ENCODE measurements around the gene ITGA2.

ITGA2 gene

DNA sequence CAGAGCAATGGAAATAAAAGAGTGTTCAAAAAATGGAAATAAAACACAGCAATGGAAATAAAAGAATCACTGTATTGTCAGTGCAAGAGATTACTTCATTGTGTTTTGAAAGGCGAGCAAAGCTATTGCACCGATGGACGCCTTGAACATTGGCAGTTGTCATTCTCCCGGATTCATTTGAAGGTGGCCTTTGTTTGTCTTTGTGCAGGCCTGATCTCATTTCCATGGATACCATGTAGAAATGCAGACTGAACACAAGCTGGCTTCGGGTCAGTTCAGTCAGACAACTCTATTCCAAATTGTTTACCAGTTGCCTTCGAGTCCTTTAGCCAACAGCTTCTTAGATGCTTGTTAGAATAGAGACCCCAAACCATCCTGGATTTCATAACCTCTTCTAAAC is 8.3 kb downstream of the ITGA2 start:
- H2BK5ac ChIP-seq (ENCODE audit: low read depth, low read length, poor library complexity), result no peak overlapping the region
- H3K79me2 ChIP-seq (ENCODE audit: control insufficient read depth, insufficient read depth, low read length, poor library complexity), result no peaks in the 10 kb centered on the region
- H4K8ac ChIP-seq (ENCODE audit: low read depth, low read length), result no peak overlapping the region
- H3K4ac ChIP-seq (ENCODE audit: low read depth, low read length), result no peak overlapping the region
- H2BK120ac ChIP-seq (ENCODE audit: insufficient read depth, low read length, poor library complexity), result no peak overlapping the region
- H3K4me3 ChIP-seq (ENCODE audit: low read depth, low read length), result no peak overlapping the region
- H3K27me3 ChIP-seq (ENCODE audit: insufficient read depth, low read length), result no peaks in the 10 kb centered on the region
- H3K36me3 ChIP-seq (ENCODE audit: control insufficient read depth in 1 of 2, insufficient read depth in 2 of 2, low read length in 2 of 2), result no peaks in the 10 kb centered on the region
- H3K18ac ChIP-seq (ENCODE audit: low read length), result no peak overlapping the region
- H3K4me2 ChIP-seq (ENCODE audit: low read length), result no peak overlapping the region
- no peaks in the 10 kb centered on the region for H3K79me1 ChIP-seq (ENCODE audit: low read length)
- H3K9ac ChIP-seq (ENCODE audit: low read length), result no peak overlapping the region
- DNase-seq, result no peak
- H2AK5ac ChIP-seq (ENCODE audit: low read length), result no peak overlapping the region
- H4K91ac ChIP-seq (ENCODE audit: low read depth, low read length), result no peak overlapping the region
- WGBS (ENCODE audit: extremely low coverage, insufficient coverage, insufficient read length), result no CpG with 5 or more reads among the region's 6 CpGs
- no peak overlapping the region for H3K27ac ChIP-seq (ENCODE audit: low read depth, low read length)
- no peak overlapping the region for H3K14ac ChIP-seq (ENCODE audit: low read length)
- no peak overlapping the region for H2AFZ ChIP-seq (ENCODE audit: insufficient read depth, low read length, poor library complexity)
- no peak overlapping the region for H4K12ac ChIP-seq (ENCODE audit: low read depth, low read length)
- no peaks in the 10 kb centered on the region for H3K4me1 ChIP-seq (ENCODE audit: control insufficient read depth in 1 of 2, insufficient read depth in 2 of 2, low read length in 2 of 2)
- H3K9me3 ChIP-seq (ENCODE audit: insufficient read depth, low read depth, low read length), result no peaks in the 10 kb centered on the region
- no peak overlapping the region for H3K23ac ChIP-seq (ENCODE audit: low read length)
- no peak overlapping the region for H2BK12ac ChIP-seq (ENCODE audit: low read length)

DNA sequence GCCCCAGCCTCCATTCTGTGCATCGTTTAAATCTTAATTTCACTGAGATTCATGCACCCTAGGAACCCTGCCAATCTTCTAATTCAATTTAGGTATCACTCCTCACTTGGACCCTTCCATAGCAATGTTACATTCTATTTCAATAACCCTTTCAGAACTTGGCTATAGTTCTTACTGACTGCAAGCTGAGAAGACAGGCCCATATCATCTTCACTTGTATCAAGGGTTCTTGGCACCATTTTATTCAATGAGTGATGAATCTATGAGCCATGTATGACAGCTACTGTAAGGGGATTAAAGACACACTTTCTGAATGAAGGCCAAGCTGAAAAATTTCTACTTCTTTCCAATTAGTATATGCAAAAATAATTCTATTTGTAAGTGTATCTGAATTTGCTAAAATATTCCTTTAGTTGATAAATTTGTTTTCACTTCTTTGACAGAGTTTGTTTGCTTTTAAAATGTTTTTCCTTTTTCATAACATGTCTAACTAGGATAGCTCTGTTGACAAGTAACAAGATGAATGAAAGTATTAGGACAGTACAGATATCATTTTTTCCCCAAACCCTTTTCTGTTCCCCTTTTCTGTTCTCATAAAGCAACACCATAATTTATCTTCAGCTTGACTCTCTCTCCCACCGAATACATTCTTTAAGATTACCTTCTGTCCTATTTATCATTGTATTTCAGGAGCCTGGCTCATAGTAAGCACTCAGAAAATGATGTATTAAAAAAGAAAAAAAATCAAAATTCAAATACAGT is 9.6 kb downstream of the ITGA2 start:
- Histone ChIP-seq H3K27me3 (ENCODE audit: insufficient read depth, low read length) (no peaks in the 10 kb centered on the region), H3K79me1 (ENCODE audit: low read length) (no peaks in the 10 kb centered on the region), H4K12ac (ENCODE audit: low read depth, low read length) (no peak overlapping the region), H2BK120ac (ENCODE audit: insufficient read depth, low read length, poor library complexity) (no peak overlapping the region), H3K9ac (ENCODE audit: low read length) (no peak overlapping the region), H3K4ac (ENCODE audit: low read depth, low read length) (no peak overlapping the region), H3K23ac (ENCODE audit: low read length) (no peak overlapping the region), H2BK5ac (ENCODE audit: low read depth, low read length, poor library complexity) (no peak overlapping the region), H4K91ac (ENCODE audit: low read depth, low read length) (no peak overlapping the region), H3K27ac (ENCODE audit: low read depth, low read length) (no peak overlapping the region), H3K14ac (ENCODE audit: low read length) (no peak overlapping the region), H2AFZ (ENCODE audit: insufficient read depth, low read length, poor library complexity) (no peak overlapping the region), H2BK12ac (ENCODE audit: low read length) (no peak overlapping the region), H3K4me1 (ENCODE audit: control insufficient read depth in 1 of 2, insufficient read depth in 2 of 2, low read length in 2 of 2) (no peaks in the 10 kb centered on the region), H3K18ac (ENCODE audit: low read length) (no peak overlapping the region), H3K9me3 (ENCODE audit: insufficient read depth, low read depth, low read length) (no peaks in the 10 kb centered on the region), H4K8ac (ENCODE audit: low read depth, low read length) (no peak overlapping the region), H3K4me2 (ENCODE audit: low read length) (no peak overlapping the region), H3K36me3 (ENCODE audit: control insufficient read depth in 1 of 2, insufficient read depth in 2 of 2, low read length in 2 of 2) (no peaks in the 10 kb centered on the region), H2AK5ac (ENCODE audit: low read length) (no peak overlapping the region), H3K79me2 (ENCODE audit: control insufficient read depth, insufficient read depth, low read length, poor library complexity) (no peaks in the 10 kb centered on the region), H3K4me3 (ENCODE audit: low read depth, low read length) (no peak overlapping the region)
- DNase-seq, result no peak
- WGBS (ENCODE audit: extremely low coverage, insufficient coverage, insufficient read length), result no CpG with 5 or more reads among the region's 2 CpGs

DNA sequence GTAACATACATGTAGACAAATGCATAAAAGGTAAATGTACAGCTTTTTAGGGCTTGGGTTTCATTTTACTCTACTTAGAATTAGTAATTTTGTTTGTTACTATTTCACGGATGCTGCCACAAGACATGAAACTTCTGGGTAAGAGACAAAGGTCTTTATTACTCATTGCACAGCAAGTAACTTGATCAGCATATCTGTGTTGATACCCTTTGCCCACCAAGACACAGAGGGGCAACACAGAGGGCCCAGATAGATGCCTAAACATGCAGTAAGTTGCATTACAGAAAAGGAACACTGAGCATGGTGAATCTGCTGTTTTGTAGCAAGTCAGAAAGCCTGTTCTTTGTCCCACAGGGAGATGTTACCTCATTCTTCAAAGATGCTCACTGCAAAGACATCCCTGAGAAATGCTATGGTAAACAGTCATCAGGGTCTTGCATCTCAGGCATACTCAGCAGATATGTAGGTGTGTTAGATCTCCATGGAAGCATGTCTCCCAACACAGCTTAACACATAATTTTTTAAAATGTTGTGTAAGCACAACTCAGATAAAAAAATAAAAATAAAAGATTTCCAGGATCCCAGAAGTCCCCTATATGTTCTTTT is 10.3 kb downstream of the ITGA2 start:
- Histone ChIP-seq H4K91ac (ENCODE audit: low read depth, low read length) (no peak overlapping the region), H3K79me1 (ENCODE audit: low read length) (no peaks in the 10 kb centered on the region), H4K12ac (ENCODE audit: low read depth, low read length) (no peak overlapping the region), H3K4me1 (ENCODE audit: control insufficient read depth in 1 of 2, insufficient read depth in 2 of 2, low read length in 2 of 2) (no peaks in the 10 kb centered on the region), H3K14ac (ENCODE audit: low read length) (no peak overlapping the region), H2BK5ac (ENCODE audit: low read depth, low read length, poor library complexity) (no peak overlapping the region), H3K27me3 (ENCODE audit: insufficient read depth, low read length) (no peaks in the 10 kb centered on the region), H2BK12ac (ENCODE audit: low read length) (no peak overlapping the region), H3K27ac (ENCODE audit: low read depth, low read length) (no peak overlapping the region), H3K4me2 (ENCODE audit: low read length) (no peak overlapping the region), H3K23ac (ENCODE audit: low read length) (peak overlapping the region; percentile 87), H4K8ac (ENCODE audit: low read depth, low read length) (no peak overlapping the region), H3K79me2 (ENCODE audit: control insufficient read depth, insufficient read depth, low read length, poor library complexity) (no peaks in the 10 kb centered on the region), H2BK120ac (ENCODE audit: insufficient read depth, low read length, poor library complexity) (no peak overlapping the region), H2AK5ac (ENCODE audit: low read length) (no peak overlapping the region), H2AFZ (ENCODE audit: insufficient read depth, low read length, poor library complexity) (no peak overlapping the region), H3K4me3 (ENCODE audit: low read depth, low read length) (no peak overlapping the region), H3K4ac (ENCODE audit: low read depth, low read length) (no peak overlapping the region), H3K36me3 (ENCODE audit: control insufficient read depth in 1 of 2, insufficient read depth in 2 of 2, low read length in 2 of 2) (no peaks in the 10 kb centered on the region), H3K18ac (ENCODE audit: low read length) (no peak overlapping the region), H3K9me3 (ENCODE audit: insufficient read depth, low read depth, low read length) (no peaks in the 10 kb centered on the region), H3K9ac (ENCODE audit: low read length) (no peak overlapping the region)
- WGBS (ENCODE audit: extremely low coverage, insufficient coverage, insufficient read length), result no CpG with 5 or more reads among the region's 1 CpG
- peak; percentile 14 to 67 for DNase-seq

DNA sequence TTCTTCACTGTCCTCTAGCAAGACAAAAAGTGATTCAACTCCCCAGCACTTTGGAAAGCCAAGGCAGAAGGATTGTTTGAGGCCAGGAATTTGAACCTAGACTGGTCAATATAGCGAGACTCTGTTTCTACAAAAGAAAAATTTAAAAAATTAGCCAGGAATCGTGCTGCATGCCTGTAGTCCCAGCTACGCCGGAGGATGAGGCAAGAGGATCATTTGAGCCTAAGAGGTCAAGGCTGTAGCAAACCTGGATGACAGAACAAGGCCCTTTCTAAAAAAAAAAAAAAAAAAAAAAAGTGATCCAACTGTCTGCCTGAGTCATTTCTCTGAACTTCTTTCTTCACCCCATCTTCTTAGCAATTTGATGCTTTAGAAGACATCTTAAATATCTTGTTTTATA is 12.4 kb downstream of the ITGA2 start:
- no peak overlapping the region for H2BK12ac ChIP-seq (ENCODE audit: low read length)
- DNase-seq, result peak; percentile 66 to 85
- no peak overlapping the region for H3K4ac ChIP-seq (ENCODE audit: low read depth, low read length)
- H2BK120ac ChIP-seq (ENCODE audit: insufficient read depth, low read length, poor library complexity), result no peak overlapping the region
- no peak overlapping the region for H3K9ac ChIP-seq (ENCODE audit: low read length)
- no peak overlapping the region for H3K14ac ChIP-seq (ENCODE audit: low read length)
- H3K9me3 ChIP-seq (ENCODE audit: insufficient read depth, low read depth, low read length), result no peaks in the 10 kb centered on the region
- no peaks in the 10 kb centered on the region for H3K27me3 ChIP-seq (ENCODE audit: insufficient read depth, low read length)
- no peak overlapping the region for H4K8ac ChIP-seq (ENCODE audit: low read depth, low read length)
- H2AK5ac ChIP-seq (ENCODE audit: low read length), result no peak overlapping the region
- no peak overlapping the region for H4K91ac ChIP-seq (ENCODE audit: low read depth, low read length)
- no peak overlapping the region for H2AFZ ChIP-seq (ENCODE audit: insufficient read depth, low read length, poor library complexity)
- no peaks in the 10 kb centered on the region for H3K79me2 ChIP-seq (ENCODE audit: control insufficient read depth, insufficient read depth, low read length, poor library complexity)
- no peak overlapping the region for H3K27ac ChIP-seq (ENCODE audit: low read depth, low read length)
- no peaks in the 10 kb centered on the region for H3K79me1 ChIP-seq (ENCODE audit: low read length)
- H3K23ac ChIP-seq (ENCODE audit: low read length), result no peak overlapping the region
- no peak overlapping the region for H2BK5ac ChIP-seq (ENCODE audit: low read depth, low read length, poor library complexity)
- H3K4me2 ChIP-seq (ENCODE audit: low read length), result no peak overlapping the region
- no peak overlapping the region for H3K4me3 ChIP-seq (ENCODE audit: low read depth, low read length)
- no peaks in the 10 kb centered on the region for H3K4me1 ChIP-seq (ENCODE audit: control insufficient read depth in 1 of 2, insufficient read depth in 2 of 2, low read length in 2 of 2)
- no peak overlapping the region for H4K12ac ChIP-seq (ENCODE audit: low read depth, low read length)
- no CpG with 5 or more reads among the region's 4 CpGs for WGBS (ENCODE audit: extremely low coverage, insufficient coverage, insufficient read length)
- H3K18ac ChIP-seq (ENCODE audit: low read length), result no peak overlapping the region
- H3K36me3 ChIP-seq (ENCODE audit: control insufficient read depth in 1 of 2, insufficient read depth in 2 of 2, low read length in 2 of 2), result peaks cover 0 to 3% of the 10 kb centered on the region in 2 experiments
